ENCODE measurements around the gene ZC3H14.

The ZC3H14 gene

DNA sequence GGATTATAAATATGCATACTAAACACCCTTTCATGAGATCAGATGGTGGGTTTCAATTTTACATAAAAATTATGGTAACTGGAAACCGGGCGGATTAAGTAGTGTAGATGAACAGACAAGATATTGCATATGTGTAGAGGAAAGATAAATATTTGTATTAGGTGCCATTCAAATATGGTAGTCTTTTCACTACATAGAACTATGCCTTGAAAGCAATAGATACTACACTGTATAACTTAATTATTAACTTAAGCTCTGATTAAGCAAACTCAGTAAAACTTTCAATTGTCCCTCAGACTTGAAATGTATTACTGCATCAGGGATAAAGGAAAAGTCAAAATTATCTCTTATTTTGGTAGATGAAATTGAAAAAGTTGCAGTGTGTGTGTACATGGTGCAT, 10.0 kb upstream of the ZC3H14 start:
- DNase-seq: peak in 1 of 2 experiments; percentile 15

GRCh38 chr14:88553886-88554456, 8.9 kb upstream of the ZC3H14 start:
- no peak for DNase-seq

GRCh38 chr14:88554457-88555286, 8.2 kb upstream of the ZC3H14 start, which contains the start of gene PTPN21:
Gene PTPN21, minus strand, starts transcription at chr14:88555007. Its CDS starts 4,590 bp downstream, at chr14:88550417.
- peak; percentile 12 to 49 for DNase-seq

DNA sequence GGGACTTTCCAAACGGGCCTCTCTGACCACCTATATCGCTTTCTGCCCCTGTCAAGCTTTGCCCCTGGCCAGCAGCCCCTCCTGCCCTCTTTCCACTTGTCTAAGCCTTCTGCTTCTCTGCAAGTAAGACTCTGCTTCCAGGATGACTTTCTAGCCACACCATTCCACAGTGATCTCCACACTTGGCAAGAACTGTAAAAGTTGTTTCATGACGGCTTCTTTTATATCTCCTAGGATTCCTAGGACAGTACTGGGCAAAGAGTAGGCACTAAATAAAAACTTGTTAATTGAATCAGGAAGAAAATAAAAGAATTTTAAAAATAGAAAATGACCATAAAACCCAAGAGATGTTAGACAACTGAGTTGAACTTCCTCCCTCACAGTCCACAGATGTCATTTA, 6.3 kb upstream of the ZC3H14 start:
- DNase-seq: no peak

- DNase-seq: peak in 1 of 2 experiments; percentile 19
These were observed 3.0 kb upstream of the ZC3H14 start for GRCh38 chr14:88559852-88560251.

GRCh38 chr14:88562532-88562830, 356 bp upstream of the ZC3H14 start:
- DNase-seq: no peak

GRCh38 chr14:88563845-88564244, 1.0 kb downstream of the ZC3H14 start:
- DNase-seq: no peak

- DNase-seq: no peak
These were observed 2.6 kb downstream of the ZC3H14 start for GRCh38 chr14:88565427-88565826.

DNA sequence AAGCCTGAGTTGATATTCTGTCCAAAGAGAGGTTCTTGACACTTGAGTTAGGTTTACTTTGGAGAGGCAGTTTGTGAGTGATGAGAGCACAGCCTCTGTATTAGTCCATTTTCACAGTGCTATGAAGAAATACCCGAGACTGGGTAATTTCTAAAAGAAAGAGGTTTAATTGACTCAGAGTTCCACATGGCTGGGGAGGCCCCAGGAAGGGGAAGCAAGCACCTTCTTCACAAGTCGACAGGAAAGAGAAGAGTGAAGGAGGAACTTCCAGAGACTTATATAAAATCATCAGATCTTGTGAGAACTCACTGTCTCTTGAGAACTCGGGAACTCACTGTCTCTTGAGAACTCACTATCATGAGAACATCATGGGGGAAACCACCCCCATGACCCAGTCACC, 5.4 kb downstream of the ZC3H14 start:
- no peak for DNase-seq

GRCh38 chr14:88572117-88572516, 9.3 kb downstream of the ZC3H14 start:
- no peak for DNase-seq

DNA sequence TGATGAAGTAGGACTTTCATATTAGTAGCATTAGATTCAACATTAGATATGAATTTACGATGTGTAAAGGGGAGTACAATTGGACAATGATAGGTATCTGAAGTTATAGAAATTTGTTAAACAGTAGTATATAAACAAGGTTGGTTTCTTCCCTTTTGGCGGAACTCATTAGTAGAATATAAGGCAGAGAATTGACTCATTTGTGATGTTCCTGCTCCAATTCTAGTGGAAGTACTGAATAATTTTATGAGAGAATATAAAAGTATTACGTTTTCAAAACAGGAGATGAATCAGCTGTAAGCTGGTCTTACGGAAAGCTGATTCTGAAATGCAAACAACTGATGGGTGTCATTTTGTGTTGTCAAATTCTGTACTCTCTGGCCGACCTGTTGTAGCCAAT, 13.4 kb downstream of the ZC3H14 start:
- DNase-seq: no peak

DNA sequence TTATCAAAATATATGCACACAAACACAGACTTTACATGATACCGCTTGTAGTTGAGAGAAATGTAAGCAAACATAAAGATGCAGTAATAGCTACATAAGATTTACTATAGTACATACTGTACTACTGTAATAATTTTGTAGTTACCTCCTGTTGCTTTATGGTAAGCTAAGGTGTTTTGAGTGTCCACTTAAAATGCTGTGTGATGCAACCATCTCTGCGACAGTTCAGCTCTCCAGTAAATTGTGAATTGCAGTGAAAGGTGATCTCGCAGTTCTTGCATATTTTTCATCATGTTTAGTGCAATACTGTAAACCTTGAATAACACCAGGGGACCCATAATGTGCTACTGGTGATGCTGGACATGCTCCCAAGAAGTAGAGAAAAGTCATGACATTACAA, 21.6 kb downstream of the ZC3H14 start:
- DNase-seq: no peak

DNA sequence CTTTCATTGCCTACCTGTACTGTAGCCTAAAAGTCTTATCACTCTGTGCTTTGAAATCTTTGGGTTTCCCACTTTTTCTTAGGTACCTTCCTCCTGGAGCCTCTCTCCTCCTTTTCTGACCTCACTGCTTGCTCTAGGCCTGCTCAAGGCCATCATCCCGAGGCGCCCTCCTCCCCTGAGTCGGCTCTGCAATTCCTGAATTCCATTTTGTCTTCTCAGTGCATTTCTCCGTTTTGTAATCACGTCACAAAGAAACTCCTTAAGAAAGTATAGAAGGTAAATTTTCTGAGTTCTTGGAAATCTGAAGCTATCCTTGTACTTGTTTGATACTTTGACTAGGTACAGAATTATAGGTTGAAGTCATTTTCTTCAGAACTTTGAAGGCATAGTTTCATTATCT, 25.2 kb downstream of the ZC3H14 start:
- no peak for DNase-seq

DNA sequence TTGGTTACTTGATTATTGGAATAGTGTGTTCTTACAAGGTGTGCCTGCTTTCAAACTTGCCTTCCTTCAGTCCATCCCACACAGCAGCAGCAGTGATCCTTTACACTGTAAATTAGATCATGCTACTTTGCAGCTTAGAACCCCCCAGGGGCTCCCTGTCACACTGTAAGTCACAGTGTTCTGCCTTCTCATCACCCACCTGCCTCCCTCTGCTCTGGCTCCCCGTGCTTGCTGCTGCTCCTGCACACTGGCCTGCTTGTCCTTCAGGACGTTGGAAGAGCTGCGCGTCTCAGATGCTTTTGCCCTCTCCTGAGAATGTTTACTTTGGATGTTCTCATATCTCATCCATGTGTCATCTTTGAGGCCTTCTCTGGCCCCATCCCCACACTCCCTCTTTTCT, 27.3 kb downstream of the ZC3H14 start:
- DNase-seq: no peak

DNA sequence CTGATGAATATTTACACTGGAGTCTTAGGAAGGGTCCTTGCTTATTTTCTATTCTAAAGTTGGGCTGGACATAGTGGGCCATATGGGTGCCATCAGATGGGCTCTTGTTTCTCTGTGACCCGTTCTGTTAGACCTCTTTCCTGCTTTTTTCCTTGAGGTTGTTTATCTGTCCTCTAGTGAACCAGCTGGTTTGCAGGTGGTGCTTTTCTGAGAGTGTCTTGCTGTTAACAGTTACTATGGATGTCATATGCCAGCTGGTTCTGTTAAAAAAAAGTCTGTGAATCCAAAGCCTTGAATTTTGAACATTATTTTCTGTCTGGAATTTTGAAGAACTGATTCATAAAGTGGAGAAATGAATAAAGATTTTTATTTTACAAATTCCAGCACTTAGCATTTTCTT, 29.2 kb downstream of the ZC3H14 start:
- DNase-seq: no peak

- no peak for DNase-seq
These were observed 34.2 kb downstream of the ZC3H14 start for GRCh38 chr14:88597038-88597437.

- DNase-seq: no peak
These were observed 34.8 kb downstream of the ZC3H14 start for GRCh38 chr14:88597601-88598000.

GRCh38 chr14:88598097-88598675, 35.3 kb downstream of the ZC3H14 start:
- DNase-seq: no peak

GRCh38 chr14:88599326-88599725, 36.5 kb downstream of the ZC3H14 start:
- no peak for DNase-seq

DNA sequence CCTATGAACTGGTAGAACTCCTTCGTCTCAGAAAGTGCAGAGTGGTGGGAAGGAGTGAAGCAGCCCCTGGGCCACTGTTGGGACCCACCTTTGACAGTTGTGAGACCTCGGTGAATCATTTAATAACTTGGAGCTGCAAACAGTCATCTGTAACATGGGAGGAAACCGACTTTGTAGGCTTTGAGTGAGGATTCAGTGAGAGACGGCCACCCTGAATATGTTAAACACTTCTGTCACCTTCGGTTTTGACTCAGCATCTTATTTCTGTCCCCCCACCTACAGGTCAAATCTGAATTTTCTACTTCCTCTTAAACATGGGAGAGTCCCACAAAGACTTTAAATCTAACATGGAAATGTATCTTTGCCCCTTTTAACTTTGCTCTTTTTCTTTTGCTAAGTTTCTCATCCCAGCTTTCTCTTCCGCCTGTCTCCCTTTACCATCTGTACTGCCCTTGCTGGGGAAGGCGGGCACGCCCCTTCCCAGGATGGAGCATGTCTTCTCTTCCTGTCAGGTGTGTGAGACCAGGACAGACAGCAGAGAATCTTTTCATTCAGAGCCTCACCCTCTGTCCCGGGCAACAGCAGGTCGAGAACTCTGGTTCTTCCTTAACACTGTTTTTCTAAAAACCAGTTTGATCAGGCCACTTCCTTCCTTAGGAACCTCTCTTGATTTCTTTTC, 37.1 kb downstream of the ZC3H14 start:
- DNase-seq: no peak

- DNase-seq: no peak
These were observed 41.4 kb downstream of the ZC3H14 start for GRCh38 chr14:88604212-88604611.

- DNase-seq: no peak
These were observed 42.8 kb downstream of the ZC3H14 start for GRCh38 chr14:88605594-88605993.

DNA sequence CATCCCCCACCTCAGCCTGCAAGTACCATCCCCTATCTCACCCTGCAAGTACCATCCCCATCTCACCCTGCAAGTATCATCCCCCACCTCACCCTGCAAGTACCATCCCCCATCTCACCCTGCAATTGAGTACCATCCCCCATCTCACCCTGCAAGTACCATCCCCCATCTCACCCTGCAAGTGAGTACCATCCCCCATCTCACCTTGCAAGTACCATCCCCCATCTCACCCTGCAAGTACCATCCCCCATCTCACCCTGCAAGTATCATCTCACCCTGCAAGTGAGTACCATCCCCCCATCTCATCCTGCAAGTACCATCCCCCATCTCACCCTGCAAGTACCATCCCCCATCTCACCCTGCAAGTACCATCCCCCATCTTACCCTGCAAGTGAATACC, 45.0 kb downstream of the ZC3H14 start:
- no peak for DNase-seq

DNA sequence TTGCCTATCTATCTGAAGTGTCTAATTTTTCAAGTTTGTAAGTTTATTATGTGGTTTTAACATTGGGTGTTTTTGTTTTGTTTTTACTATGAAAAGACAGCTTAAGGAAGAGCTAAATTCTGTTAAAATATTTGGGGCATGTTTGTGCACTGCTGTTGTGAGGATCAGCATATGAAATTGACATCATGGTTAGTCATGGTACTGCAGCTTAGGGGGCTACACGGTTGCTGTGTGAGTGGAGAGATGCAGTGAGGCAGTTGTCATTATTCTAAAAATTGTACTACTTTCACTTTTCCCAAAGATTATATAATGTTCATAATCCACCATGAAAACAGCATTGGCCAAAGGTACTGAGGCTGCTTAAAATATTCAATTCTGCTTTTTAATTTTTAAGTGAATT, 49.0 kb downstream of the ZC3H14 start:
- no peak for DNase-seq

Data from SHP77 (cell line).